ENCODE results near the gene CATSPERZ. TPM values are rescaled to one million over a fixed set of nuclear protein-coding genes. Genes with fewer than 3 reads are reported as not detected.

The CATSPERZ gene
- total and polyA plus RNA-seq, 2 donors (not counting 3 experiments of a cell fraction or from before 2014, with no cell fraction given): 0.11 TPM; not detected in 1

GRCh38 chr11:64253481-64253880, 46.7 kb upstream of the CATSPERZ start:
- no peak for TF ChIP-seq JUN (IDR thresholded peaks at IDR 0.05; ENCODE audit: borderline replicate concordance, insufficient read depth, insufficient read length, low read depth)
- TF ChIP-seq GATA2 (IDR thresholded peaks at IDR 0.05; ENCODE audit: insufficient read depth, insufficient read length, low read depth, low read length): no peak
- TF ChIP-seq CTCF (IDR thresholded peaks at IDR 0.05; ENCODE audit: extremely low read depth in 1 of 2, insufficient read depth in 1 of 2, low read depth in 1 of 2, low read length in 2 of 2): no peak
- TF ChIP-seq POLR2A (IDR thresholded peaks at IDR 0.05; ENCODE audit: low read depth, low read length): no peak
- no peak for TF ChIP-seq MAX (IDR thresholded peaks at IDR 0.05; ENCODE audit: insufficient read depth, insufficient read length)
- TF ChIP-seq POLR2AphosphoS5 (IDR thresholded peaks at IDR 0.05; ENCODE audit: insufficient read depth, low read depth, low read length): no peak
- TF ChIP-seq MYC (IDR thresholded peaks at IDR 0.05; ENCODE audit: low read depth, low read length): no peak
- TF ChIP-seq FOS (IDR thresholded peaks at IDR 0.05; ENCODE audit: borderline replicate concordance, insufficient read depth, low read length): no peak
- TF ChIP-seq EZH2 (IDR thresholded peaks at IDR 0.05; ENCODE audit: borderline replicate concordance, low read depth, low read length, severe bottlenecking): no peak
- no peak overlapping the region for H3K4me3 ChIP-seq (replicated peaks in 1 of 3; ENCODE audit: insufficient read depth in 1 of 3, low read depth in 1 of 3, low read length in 3 of 3)
- H3K9me3 ChIP-seq (replicated peaks; ENCODE audit: control insufficient read depth, insufficient read depth, low read length): no peaks in the 10 kb centered on the region
- peaks cover 24% of the 10 kb centered on the region for H3K4me1 ChIP-seq (ENCODE audit: control insufficient read depth, extremely low read depth, insufficient read depth, low read length)
- dilution Hi-C loops (cut with MboI; ENCODE audit: extremely low pct_ligation_motif_present, low sequenced_read_pairs): no loop called here
- H3K9ac ChIP-seq (replicated peaks; ENCODE audit: extremely low read depth, insufficient read depth, low read length): no peak overlapping the region
- H2AFZ ChIP-seq (ENCODE audit: low read depth, low read length): no peak overlapping the region
- no peak overlapping the region for H3K4me2 ChIP-seq (ENCODE audit: insufficient read depth, low read length)
- CTCF ChIA-PET: interaction anchor here (0.6 to 1.3 kb wide), 2 partner anchors 9 to 15 kb away, joined by 3 to 6 read pairs; no protein-coding TSS in a partner anchor
- peaks cover 32% of the 10 kb centered on the region for H3K79me2 ChIP-seq (ENCODE audit: control insufficient read depth, insufficient read depth, low read length)
- H4K20me1 ChIP-seq (replicated peaks; ENCODE audit: control insufficient read depth, extremely low read depth, insufficient read depth, low read length): no peaks in the 10 kb centered on the region
- BruUV-seq (replicated peaks): no TSS peak
- FAIRE-seq (no peak), DNase-seq (ENCODE audit: low read depth, low spot score) (no peak)
- H3K27ac ChIP-seq (ENCODE audit: insufficient read depth, low read depth, low read length): no peak overlapping the region
- H3K27me3 ChIP-seq (ENCODE audit: control insufficient read depth in 2 of 2, insufficient read depth in 2 of 2, low read length in 2 of 2): no peaks in the 10 kb centered on the region
- intact Hi-C loops (cut with micrococcal nuclease): no loop called here
- POLR2A ChIA-PET: interaction anchor here (0.9 kb wide), 1 partner anchor 15 kb away, joined by 3 read pairs; no protein-coding TSS in a partner anchor
- peaks cover 2 to 20% of the 10 kb centered on the region in 2 experiments for H3K36me3 ChIP-seq (ENCODE audit: control insufficient read depth in 2 of 2, extremely low read depth in 1 of 2, insufficient read depth in 2 of 2, low read length in 2 of 2)
- H3K9me1 ChIP-seq (replicated peaks; ENCODE audit: control insufficient read depth, extremely low read depth, insufficient read depth, low read length): no peaks in the 10 kb centered on the region

Measured in endothelial cell of umbilical vein (primary cell).